Smooth muscle cell (in vitro differentiated cells): ENCODE results near the gene GRM8. TPM values are rescaled to one million over a fixed set of nuclear protein-coding genes. Genes with fewer than 3 reads are reported as not detected.
"Not testable (repeated sequence)": the region's sequence is repeated elsewhere in the genome, so short reads cannot be mapped to it uniquely, and the experiment has no call there.

Source experiments
- DNase-seq: peaks from one replicate; lab custom pipeline; 2025; ENCODE audit not compliant: unreplicated experiment; lab: John Stamatoyannopoulos, UW
- H2AFZ ChIP-seq: fragments of 200-600 bp; sonication (generic); 2 replicates; pipeline ENCODE4 v1.6.0; 2016; ENCODE audit warnings: antibody characterized with exemption, low read depth, mild to moderate bottlenecking
- H3F3A ChIP-seq: fragments of 200-600 bp; sonication (generic); 2 replicates; pipeline ENCODE4 v1.6.0; 2017; ENCODE audit warnings: antibody characterized with exemption, low read depth
- H3K27ac ChIP-seq: fragments of 200-600 bp; sonication (generic); 2 replicates; pipeline ENCODE4 v1.5.1; 2016; ENCODE audit warnings: low read depth, mild to moderate bottlenecking
- H3K27me3 ChIP-seq: fragments of 200-600 bp; sonication (generic); 2 replicates; pipeline ENCODE4 v1.6.1; 2016; ENCODE audit warnings: low read depth, mild to moderate bottlenecking
- H3K36me3 ChIP-seq: fragments of 200-600 bp; sonication (generic); 2 replicates; pipeline ENCODE4 v1.5.1; 2016; ENCODE audit warnings: low read depth
- H3K4me1 ChIP-seq: fragments of 200-600 bp; sonication (generic); 2 replicates; pipeline ENCODE4 v1.5.1; 2016; ENCODE audit warnings: low read depth
- H3K4me2 ChIP-seq: fragments of 200-600 bp; sonication (generic); 2 replicates; pipeline ENCODE4 v1.6.0; 2016; ENCODE audit warnings: mild to moderate bottlenecking
- H3K4me3 ChIP-seq: fragments of 200-600 bp; sonication (generic); 2 replicates; pipeline ENCODE4 v1.5.1; 2016; ENCODE audit warnings: mild to moderate bottlenecking
- H3K79me2 ChIP-seq: fragments of 200-600 bp; sonication (generic); 2 replicates; pipeline ENCODE4 v1.6.0; 2016; ENCODE audit warnings: low read depth, mild to moderate bottlenecking
- H3K9ac ChIP-seq: fragments of 200-600 bp; sonication (generic); 2 replicates; pipeline ENCODE4 v1.6.0; 2016; ENCODE audit warnings: low read depth
- H3K9me3 ChIP-seq: fragments of 200-600 bp; sonication (generic); replicated peaks from 2 replicates; pipeline ENCODE4 v1.5.1; 2016; ENCODE audit warnings: low read depth
- H4K20me1 ChIP-seq: fragments of 200-600 bp; sonication (generic); 2 replicates; pipeline ENCODE4 v1.6.0; 2016; ENCODE audit warnings: low read depth
- WGBS: methylation state at CpG from one replicate; pipeline ENCODE4 v1.1.7; 2016; ENCODE audit warnings: low lambda C conversion rate; 5-methylcytosine and 5-hydroxymethylcytosine counted together
- polyA plus RNA-seq: library from polyadenylated mRNA; unstranded; fragments of >200 nt; fragmentation: Nextera tagmentation; extraction: Ambion mirVana; gene quantifications from 2 replicates; pipeline ENCODE4 v1.2.1, GENCODE V29; 2016
- total RNA-seq: library from RNA; depleted of rRNA; stranded (reverse); fragments of >200 nt; gene quantifications from 2 replicates; pipeline ENCODE4 v1.2.3, GENCODE V29; 2014
- TF ChIP-seq, protein P1 (sequence below): fragments of 200-600 bp; sonication (generic); IDR thresholded peaks from 2 replicates; pipeline ENCODE4 v1.5.1; 2017; ENCODE audit warnings: borderline replicate concordance, mild to moderate bottlenecking, antibody characterized with exemption; ENCODE audit not compliant: insufficient read depth, poor library complexity, severe bottlenecking

Gene GRM8
- total and polyA plus RNA-seq, 2 experiments from 2014 or later, result 9.8 to 20.5 TPM

DNA sequence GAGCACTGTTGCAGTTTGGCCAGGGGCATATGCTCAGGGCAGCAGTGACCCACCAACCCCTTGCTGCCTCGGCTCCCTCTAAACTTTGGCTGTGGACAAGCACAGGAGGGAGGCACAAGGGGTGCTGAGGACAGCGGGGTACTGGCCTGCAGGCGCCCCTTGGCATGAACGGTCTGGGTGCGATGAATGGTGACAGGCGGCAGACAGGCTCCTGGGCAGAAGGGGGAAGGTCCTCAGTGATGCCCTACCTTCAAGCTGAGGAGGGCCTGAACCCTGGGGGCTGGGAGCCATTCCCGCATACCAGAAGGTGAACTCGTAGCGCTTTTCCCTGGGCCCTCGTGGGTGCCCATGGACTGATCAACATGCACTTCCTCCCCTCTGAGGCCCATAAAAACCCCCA is 567.1 kb downstream of the GRM8 start:
- no peaks in the 10 kb centered on the region for H3K27me3 ChIP-seq
- H2AFZ ChIP-seq, result no peak overlapping the region
- H3F3A ChIP-seq, result no peaks in the 10 kb centered on the region
- no peak overlapping the region for H3K4me3 ChIP-seq
- no peaks in the 10 kb centered on the region for H3K36me3 ChIP-seq
- WGBS, result 98% methylated on average over 10 of the region's 10 CpGs
- H3K79me2 ChIP-seq, result no peaks in the 10 kb centered on the region
- H4K20me1 ChIP-seq, result no peaks in the 10 kb centered on the region
- DNase-seq, result no peak
- H3K4me2 ChIP-seq, result no peak overlapping the region
- no peak overlapping the region for H3K27ac ChIP-seq
- H3K4me1 ChIP-seq, result peaks cover 17% of the 10 kb centered on the region
- H3K9me3 ChIP-seq, result no peaks in the 10 kb centered on the region
- TF ChIP-seq, protein P1, sequence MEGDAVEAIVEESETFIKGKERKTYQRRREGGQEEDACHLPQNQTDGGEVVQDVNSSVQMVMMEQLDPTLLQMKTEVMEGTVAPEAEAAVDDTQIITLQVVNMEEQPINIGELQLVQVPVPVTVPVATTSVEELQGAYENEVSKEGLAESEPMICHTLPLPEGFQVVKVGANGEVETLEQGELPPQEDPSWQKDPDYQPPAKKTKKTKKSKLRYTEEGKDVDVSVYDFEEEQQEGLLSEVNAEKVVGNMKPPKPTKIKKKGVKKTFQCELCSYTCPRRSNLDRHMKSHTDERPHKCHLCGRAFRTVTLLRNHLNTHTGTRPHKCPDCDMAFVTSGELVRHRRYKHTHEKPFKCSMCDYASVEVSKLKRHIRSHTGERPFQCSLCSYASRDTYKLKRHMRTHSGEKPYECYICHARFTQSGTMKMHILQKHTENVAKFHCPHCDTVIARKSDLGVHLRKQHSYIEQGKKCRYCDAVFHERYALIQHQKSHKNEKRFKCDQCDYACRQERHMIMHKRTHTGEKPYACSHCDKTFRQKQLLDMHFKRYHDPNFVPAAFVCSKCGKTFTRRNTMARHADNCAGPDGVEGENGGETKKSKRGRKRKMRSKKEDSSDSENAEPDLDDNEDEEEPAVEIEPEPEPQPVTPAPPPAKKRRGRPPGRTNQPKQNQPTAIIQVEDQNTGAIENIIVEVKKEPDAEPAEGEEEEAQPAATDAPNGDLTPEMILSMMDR, result no peak
- no peak overlapping the region for H3K9ac ChIP-seq

DNA sequence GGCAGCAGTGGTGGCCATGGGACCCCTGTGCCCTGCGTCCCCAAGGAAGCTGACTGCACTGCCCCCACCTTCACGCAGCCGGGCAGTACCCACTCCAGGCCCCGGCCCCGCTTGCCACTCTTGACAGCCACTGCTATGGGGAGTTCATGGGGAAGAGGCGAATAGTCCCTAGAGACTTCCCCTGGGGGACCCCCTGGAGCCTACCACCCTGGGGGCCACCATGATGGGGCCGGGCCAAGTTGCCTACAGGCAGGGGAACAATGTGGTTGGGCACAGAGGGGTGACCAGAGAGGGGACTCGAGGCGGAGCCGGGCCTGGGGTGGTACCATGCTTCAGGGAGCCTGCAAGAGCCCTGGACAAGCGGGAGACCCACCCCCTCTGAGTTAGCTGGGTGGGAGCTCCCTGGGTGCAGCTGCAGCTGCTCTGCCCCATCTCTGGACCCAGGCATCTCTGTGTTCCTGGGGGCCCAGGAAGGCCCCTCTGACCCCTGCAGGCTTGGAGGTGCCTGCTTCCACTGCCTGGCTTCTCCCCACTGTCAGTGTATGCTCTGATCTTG is 567.6 kb downstream of the GRM8 start:
- Histone ChIP-seq H3K4me2 (no peak overlapping the region), H4K20me1 (no peaks in the 10 kb centered on the region), H3K79me2 (no peaks in the 10 kb centered on the region), H3K4me3 (no peak overlapping the region), H3K9ac (no peak overlapping the region), H3K27me3 (no peaks in the 10 kb centered on the region), H3K36me3 (no peaks in the 10 kb centered on the region), H3K9me3 (no peaks in the 10 kb centered on the region), H3K27ac (no peak overlapping the region), H2AFZ (no peak overlapping the region), H3F3A (no peaks in the 10 kb centered on the region), H3K4me1 (peaks cover 17% of the 10 kb centered on the region)
- WGBS, result 96% methylated on average over 11 of the region's 11 CpGs
- no peak for DNase-seq
- TF ChIP-seq, protein P1, result no peak

DNA sequence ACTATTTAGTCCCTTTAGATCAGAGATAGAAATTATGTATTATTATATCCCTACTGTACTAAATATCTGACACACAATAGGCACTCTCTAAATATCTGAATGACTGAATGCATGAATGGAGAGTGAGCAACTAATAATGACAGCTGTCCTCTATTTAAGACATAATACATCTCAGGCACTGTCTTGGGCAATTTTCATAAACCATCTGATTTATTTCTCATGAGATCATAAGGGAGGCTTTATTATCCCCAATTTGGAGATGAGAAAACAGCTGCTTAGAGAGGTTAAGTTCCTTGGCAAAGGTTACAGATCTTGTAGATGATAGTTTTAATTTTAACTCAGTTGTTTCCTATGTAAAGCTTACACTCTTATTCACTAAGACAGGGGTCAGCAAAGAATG is 570.6 kb downstream of the GRM8 start:
- Histone ChIP-seq H3K4me2 (no peak overlapping the region), H3K27ac (no peak overlapping the region), H3K4me3 (no peak overlapping the region), H3K36me3 (no peaks in the 10 kb centered on the region), H3F3A (no peaks in the 10 kb centered on the region), H2AFZ (no peak overlapping the region), H3K9ac (no peak overlapping the region), H3K9me3 (no peaks in the 10 kb centered on the region), H4K20me1 (no peaks in the 10 kb centered on the region), H3K79me2 (no peaks in the 10 kb centered on the region), H3K4me1 (no peaks in the 10 kb centered on the region), H3K27me3 (no peaks in the 10 kb centered on the region)
- DNase-seq, result no peak
- TF ChIP-seq, protein P1, result no peak

DNA sequence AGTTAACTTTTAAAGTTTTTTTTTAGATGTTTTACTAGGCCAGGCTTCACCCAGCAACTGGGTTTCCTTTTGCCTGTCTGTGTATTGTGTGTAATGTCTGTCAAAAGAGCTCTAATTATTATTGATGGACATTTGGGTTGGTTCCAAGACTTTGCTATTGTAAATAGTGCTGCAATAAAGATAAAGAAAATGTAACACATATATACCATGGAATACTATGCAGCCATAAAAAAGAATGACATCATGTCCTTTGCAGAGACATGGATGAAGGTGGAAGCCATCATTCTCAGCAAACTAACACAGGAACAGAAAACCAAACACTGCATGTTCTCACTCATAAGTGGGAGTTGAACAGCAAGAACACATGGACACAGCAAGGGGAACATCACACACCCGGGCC is 584.0 kb downstream of the GRM8 start:
- H3K27me3 ChIP-seq, H4K20me1 ChIP-seq, H3F3A ChIP-seq, H3K9ac ChIP-seq, H3K79me2 ChIP-seq, H3K4me2 ChIP-seq, H3K36me3 ChIP-seq, H3K9me3 ChIP-seq, H3K4me1 ChIP-seq, H2AFZ ChIP-seq, H3K4me3 ChIP-seq, H3K27ac ChIP-seq, DNase-seq: not testable (repeated sequence)
- 100% methylated on average over 1 of the region's 1 CpG for WGBS
